ENCODE results near the gene EVC2.

- no peak for TF ChIP-seq JUNB (IDR thresholded peaks at IDR 0.05)
- no peak for TF ChIP-seq PBX3 (IDR thresholded peaks at IDR 0.05; ENCODE audit: insufficient replicate concordance, low read depth, low read length)
- TF ChIP-seq POLR2AphosphoS5 (IDR thresholded peaks at IDR 0.05; ENCODE audit: low read length) = no peak
- TF ChIP-seq ZNF384 (IDR thresholded peaks at IDR 0.05; ENCODE audit: borderline replicate concordance, low read depth, low read length) = no peak
- TF ChIP-seq ZNF622 (IDR thresholded peaks at IDR 0.05) = no peak
- TF ChIP-seq EZH2 (IDR thresholded peaks at IDR 0.05; ENCODE audit: borderline replicate concordance, control insufficient read depth, low read depth, low read length) = no peak
- TF ChIP-seq JUND (IDR thresholded peaks at IDR 0.05; ENCODE audit: low read depth, low read length) = no peak
- no peak for TF ChIP-seq ZBED1 (IDR thresholded peaks at IDR 0.05; ENCODE audit: borderline replicate concordance)
- TF ChIP-seq FOXM1 (IDR thresholded peaks at IDR 0.05; ENCODE audit: low read depth, low read length) = no peak
These were observed 22.9 kb upstream of the EVC2 start for GRCh38 chr4:5730993-5731990.

All from GM12878 (cell line).